Measurements from ENCODE around the gene ZNF91. TPM values are rescaled to one million over a fixed set of nuclear protein-coding genes. Genes with fewer than 3 reads are reported as not detected.
A peak's percentile ranks its signal among the peaks of the same experiment; 100 is the strongest.

ZNF91 gene
- total and polyA plus RNA-seq, 2 of the 4 experiments (the other 2 are of a cell fraction): 7.9 to 17.0 TPM

GRCh38 chr19:23310729-23311211 lies 84.5 kb downstream of the ZNF91 start:
- Histone ChIP-seq H4K20me1 (ENCODE audit: insufficient read depth, low read length) (no peaks in the 10 kb centered on the region), H3K23ac (ENCODE audit: low read depth, low read length) (no peak overlapping the region), H3K9ac (ENCODE audit: low read depth, low read length) (no peak overlapping the region), H2BK120ac (ENCODE audit: low read depth, low read length) (no peak overlapping the region), H3K9me1 (ENCODE audit: insufficient read depth, low read length) (no peaks in the 10 kb centered on the region), H3K36me3 (ENCODE audit: control insufficient read depth, insufficient read depth, low read length) (no peaks in the 10 kb centered on the region), H2AFZ (replicated peaks; ENCODE audit: low read length, poor library complexity) (no peak overlapping the region), H3K56ac (ENCODE audit: extremely low read depth, insufficient read depth, low read length) (no peak overlapping the region), H2AK5ac (ENCODE audit: low read depth, low read length) (no peak overlapping the region), H2BK20ac (ENCODE audit: low read depth, low read length) (no peak overlapping the region), H2BK5ac (ENCODE audit: low read depth, low read length, poor library complexity, severe bottlenecking) (no peak overlapping the region), H3K14ac (replicated peaks; ENCODE audit: low read depth, low read length) (no peak overlapping the region), H3K4me1 (ENCODE audit: control insufficient read depth, insufficient read depth, low read length) (no peaks in the 10 kb centered on the region), H3K4me3 (ENCODE audit: insufficient read depth, low read depth, low read length) (no peak overlapping the region), H2AK9ac (replicated peaks; ENCODE audit: low read depth, low read length, poor library complexity) (peak overlapping the region; percentile 42), H4K91ac (ENCODE audit: insufficient read depth, low read depth, low read length) (no peak overlapping the region), H3K27ac (ENCODE audit: insufficient read depth, low read length) (no peak overlapping the region), H3K18ac (ENCODE audit: low read depth, low read length) (no peak overlapping the region), H4K5ac (ENCODE audit: low read depth, low read length) (no peak overlapping the region), H3K27me3 (ENCODE audit: control insufficient read depth, insufficient read depth, low read length) (no peaks in the 10 kb centered on the region), H4K8ac (ENCODE audit: low read depth in 2 of 2, low read length in 2 of 2) (no peak overlapping the region), H3K79me1 (ENCODE audit: low read depth in 1 of 2, low read length in 2 of 2) (no peaks in the 10 kb centered on the region), H3K4me2 (ENCODE audit: low read depth, low read length) (no peak overlapping the region), H3K4ac (ENCODE audit: low read depth, low read length) (no peak overlapping the region), H2BK15ac (ENCODE audit: low read depth, low read length) (no peak overlapping the region), H3K9me3 (ENCODE audit: control insufficient read depth, insufficient read depth, low read length) (peaks cover 11% of the 10 kb centered on the region)
- ChIA-PET CTCF (no interaction called here), POLR2A (ENCODE audit: unreplicated experiment) (no interaction called here)
- ATAC-seq (ENCODE audit: low read depth): no peak
- BruUV-seq (replicated peaks): no TSS peak
- WGBS, 2 experiments (ENCODE audit: extremely low coverage in 2 of 2, insufficient read length in 1 of 2): no CpG with 5 or more reads among the region's 2 CpGs
- dilution Hi-C loops (cut with HindIII; ENCODE audit: low sequenced_read_pairs, unreplicated experiment) (no loop called here), in situ Hi-C loops (cut with MboI; ENCODE audit: low sequenced_read_pairs) (no loop called here), intact Hi-C loops (cut with micrococcal nuclease) (no loop called here)
- DNase-seq: no peak
- TF ChIP-seq MXI1 (IDR thresholded peaks at IDR 0.05; ENCODE audit: borderline replicate concordance, low read depth, low read length) (no peak), FOS (IDR thresholded peaks at IDR 0.05; ENCODE audit: low read depth, low read length) (no peak), SMC3 (IDR thresholded peaks at IDR 0.05; ENCODE audit: low read depth, low read length) (no peak), MAZ (IDR thresholded peaks at IDR 0.05; ENCODE audit: borderline replicate concordance, low read depth, low read length) (no peak), BHLHE40 (IDR thresholded peaks at IDR 0.05; ENCODE audit: low read depth, low read length) (no peak), USF2 (IDR thresholded peaks at IDR 0.05; ENCODE audit: low read depth, low read length) (no peak)
